Suprapubic skin (tissue), 3 donors: Measurements from ENCODE around the gene ATP6V1E1.
"Not testable (repeated sequence)": the region's sequence is repeated elsewhere in the genome, so short reads cannot be mapped to it uniquely, and the experiment has no call there.

Experiments used
- POLR2A ChIP-seq, 2 donors: fragments of 450-650 bp; IDR thresholded peaks; one replicate each; pipeline ENCODE4 v1.6.1; 2017; ENCODE audit warnings: antibody characterized with exemption in 2 of 2, mild to moderate bottlenecking in 2 of 2, moderate library complexity in 2 of 2
- TF ChIP-seq, protein P1 (sequence below), 2 donors: fragments of 200-600 bp in 1 of 2; fragments of 450-650 bp in 1 of 2; sonication (generic) in 1 of 2; IDR thresholded peaks; one replicate each; pipeline ENCODE4 v1.5.1; 2016 to 2019; ENCODE audit warnings: antibody characterized with exemption in 2 of 2, mild to moderate bottlenecking in 1 of 2, moderate library complexity in 1 of 2

DNA sequence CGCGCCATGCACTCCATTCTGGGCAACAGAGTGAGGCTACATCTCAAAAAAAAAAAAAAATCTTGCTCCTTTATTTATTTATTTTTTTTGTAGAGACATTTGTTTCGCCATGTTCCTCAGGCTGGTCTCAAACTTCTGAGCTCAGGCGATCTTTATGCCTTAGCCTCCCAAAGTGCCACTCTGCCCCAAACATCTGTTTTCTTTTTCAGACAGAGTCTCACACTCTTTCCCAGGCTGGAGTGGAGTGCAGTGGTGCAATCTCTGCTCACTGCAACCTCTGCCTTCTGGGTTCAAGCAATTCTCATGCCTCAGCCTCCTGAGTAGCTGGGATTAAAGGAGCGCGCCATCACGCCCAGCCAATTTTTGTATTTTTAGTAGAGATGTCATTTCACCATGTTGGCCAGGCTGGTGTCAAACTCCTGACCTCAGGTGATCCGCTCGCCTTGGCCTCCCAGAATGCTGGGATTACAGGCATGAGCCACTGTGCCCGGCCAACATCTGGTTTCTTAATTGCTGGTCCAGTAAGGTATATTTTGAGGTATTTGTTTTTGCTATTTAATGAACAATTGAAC, 43.1 kb upstream of the ATP6V1E1 start:
- TF ChIP-seq POLR2A (IDR thresholded peaks at IDR 0.05), result not testable (repeated sequence)
- TF ChIP-seq, protein P1, sequence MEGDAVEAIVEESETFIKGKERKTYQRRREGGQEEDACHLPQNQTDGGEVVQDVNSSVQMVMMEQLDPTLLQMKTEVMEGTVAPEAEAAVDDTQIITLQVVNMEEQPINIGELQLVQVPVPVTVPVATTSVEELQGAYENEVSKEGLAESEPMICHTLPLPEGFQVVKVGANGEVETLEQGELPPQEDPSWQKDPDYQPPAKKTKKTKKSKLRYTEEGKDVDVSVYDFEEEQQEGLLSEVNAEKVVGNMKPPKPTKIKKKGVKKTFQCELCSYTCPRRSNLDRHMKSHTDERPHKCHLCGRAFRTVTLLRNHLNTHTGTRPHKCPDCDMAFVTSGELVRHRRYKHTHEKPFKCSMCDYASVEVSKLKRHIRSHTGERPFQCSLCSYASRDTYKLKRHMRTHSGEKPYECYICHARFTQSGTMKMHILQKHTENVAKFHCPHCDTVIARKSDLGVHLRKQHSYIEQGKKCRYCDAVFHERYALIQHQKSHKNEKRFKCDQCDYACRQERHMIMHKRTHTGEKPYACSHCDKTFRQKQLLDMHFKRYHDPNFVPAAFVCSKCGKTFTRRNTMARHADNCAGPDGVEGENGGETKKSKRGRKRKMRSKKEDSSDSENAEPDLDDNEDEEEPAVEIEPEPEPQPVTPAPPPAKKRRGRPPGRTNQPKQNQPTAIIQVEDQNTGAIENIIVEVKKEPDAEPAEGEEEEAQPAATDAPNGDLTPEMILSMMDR (IDR thresholded peaks at IDR 0.05), result not testable (repeated sequence)
